Ureter (tissue), 1 donor: Measurements from ENCODE around the gene C1orf52. TPM values are rescaled to one million over a fixed set of nuclear protein-coding genes. Genes with fewer than 3 reads are reported as not detected.
A peak's percentile ranks its signal among the peaks of the same experiment; 100 is the strongest.

Experiments
- DNase-seq: peaks from one replicate; pipeline ENCODE4 v3.0.0-alpha.2; 2020; ENCODE audit warnings: low spot score
- total RNA-seq: library from RNA; stranded (reverse); gene quantifications from one replicate; pipeline ENCODE4 v1.2.4, GENCODE V29; 2023
- donor health status: DM: yes; HTN: yes; CAD: no.

C1orf52 gene
- total RNA-seq, 1 donor from 2014 or later: 30.0 TPM

DNA sequence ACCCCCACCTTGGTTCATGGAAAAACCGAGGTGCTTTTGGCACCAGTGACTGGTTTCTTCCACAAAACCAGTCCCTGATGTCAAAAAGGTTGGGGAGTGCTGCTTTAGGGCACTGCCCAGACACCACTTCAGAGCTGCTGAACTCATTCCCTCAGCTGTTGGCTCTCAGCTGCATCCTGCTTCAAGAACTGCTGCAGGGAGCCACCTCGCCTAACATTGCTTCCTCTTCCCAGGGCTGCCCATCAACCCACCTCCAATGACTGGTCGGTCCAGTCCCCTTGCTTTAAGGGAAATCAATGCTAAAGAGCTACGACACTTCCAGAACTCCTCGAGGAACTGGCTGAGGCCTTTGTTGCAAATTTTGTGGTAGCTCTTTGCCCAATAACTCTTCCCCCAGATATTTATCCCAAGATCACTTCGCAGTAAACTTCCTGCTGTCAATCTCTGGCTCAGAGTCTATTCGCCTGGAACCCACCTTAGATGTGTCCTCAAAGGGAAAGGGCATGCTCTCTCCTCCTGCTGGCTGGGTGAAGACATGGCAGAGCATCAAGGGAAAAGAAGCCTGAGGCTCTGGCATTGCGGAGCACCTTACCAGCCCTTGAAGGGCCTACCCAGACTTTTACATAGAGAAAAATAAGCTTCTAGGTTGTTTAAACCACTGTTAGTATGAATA lies 29.0 kb downstream of the C1orf52 start:
- no peak for DNase-seq

DNA sequence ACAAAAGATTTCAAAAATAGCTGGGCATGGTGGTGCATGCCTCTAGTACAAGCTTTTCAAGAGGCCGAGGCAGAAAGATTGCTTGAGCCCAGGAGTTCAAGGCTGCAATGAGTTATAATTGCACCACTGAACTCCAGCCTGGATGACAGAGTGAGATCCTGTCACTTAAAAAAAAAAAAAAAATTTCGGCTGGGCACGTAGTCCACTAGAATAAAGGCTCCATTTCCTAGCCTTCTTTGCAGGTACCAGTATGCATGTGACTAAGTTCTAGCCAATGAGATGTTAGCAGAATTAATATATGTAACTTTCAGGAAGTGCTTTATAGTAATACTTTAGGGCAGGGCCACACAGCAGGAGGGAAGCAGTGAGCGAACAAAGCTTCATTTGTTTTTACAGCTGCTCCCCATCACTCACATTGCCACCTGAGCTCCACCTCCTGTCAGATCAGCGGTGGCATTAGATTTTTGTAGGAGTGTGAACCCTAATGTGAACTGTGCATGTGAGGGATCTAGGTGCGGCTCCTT lies 29.8 kb downstream of the C1orf52 start:
- no peak for DNase-seq

DNA sequence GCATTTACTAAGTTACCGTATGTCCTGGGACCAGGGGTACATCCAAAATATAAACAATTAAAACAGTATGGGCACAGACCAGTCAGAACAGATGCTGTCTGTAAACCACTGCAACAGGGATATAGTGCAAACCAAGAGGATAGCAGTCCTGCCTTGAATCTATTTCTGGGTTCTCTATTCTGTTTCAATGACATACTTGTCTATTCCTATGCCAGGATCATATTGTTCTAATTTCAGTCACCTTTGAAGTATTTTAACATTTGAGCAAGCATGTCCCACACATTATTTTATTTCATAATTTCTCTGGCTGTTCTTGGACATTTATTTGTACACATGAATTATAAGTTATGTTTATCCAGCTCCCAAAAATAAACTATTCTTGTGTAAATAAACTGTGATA lies 30.5 kb downstream of the C1orf52 start:
- DNase-seq: no peak

DNA sequence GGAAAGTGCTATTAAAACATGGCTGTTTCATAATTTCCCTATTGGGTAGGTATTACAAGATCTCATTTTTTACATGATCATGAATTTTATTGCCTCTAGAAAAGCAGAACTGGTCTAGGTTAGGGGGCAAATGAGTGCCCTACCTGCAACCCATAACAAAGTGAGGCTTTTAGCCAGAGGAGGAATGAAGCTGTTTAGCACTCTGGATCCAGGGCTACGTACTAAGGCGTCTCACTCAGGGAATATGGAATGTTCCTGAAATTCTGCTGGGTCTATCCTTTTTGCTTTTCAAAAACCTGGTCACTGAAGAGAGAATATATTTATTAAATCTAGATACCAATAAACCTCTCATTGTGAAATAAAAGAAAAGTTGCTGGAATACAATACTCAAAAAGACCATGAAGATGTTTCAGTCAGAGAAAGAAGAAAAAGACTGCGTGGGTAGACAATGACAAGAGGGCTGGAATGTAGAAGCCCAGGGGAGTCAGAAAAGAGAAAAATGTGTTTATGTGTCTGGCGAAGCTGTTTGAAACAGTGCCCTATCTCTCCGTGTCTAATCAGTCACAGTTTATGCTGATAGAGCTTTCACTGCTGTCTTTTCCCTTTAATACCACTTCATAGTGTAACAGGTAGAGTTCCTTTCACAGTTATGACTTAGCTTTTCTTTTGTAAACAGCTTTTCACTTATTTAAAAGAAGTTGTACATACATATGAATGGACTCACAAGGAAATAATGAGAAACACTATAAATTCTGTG lies 33.7 kb downstream of the C1orf52 start:
- no peak for DNase-seq

DNA sequence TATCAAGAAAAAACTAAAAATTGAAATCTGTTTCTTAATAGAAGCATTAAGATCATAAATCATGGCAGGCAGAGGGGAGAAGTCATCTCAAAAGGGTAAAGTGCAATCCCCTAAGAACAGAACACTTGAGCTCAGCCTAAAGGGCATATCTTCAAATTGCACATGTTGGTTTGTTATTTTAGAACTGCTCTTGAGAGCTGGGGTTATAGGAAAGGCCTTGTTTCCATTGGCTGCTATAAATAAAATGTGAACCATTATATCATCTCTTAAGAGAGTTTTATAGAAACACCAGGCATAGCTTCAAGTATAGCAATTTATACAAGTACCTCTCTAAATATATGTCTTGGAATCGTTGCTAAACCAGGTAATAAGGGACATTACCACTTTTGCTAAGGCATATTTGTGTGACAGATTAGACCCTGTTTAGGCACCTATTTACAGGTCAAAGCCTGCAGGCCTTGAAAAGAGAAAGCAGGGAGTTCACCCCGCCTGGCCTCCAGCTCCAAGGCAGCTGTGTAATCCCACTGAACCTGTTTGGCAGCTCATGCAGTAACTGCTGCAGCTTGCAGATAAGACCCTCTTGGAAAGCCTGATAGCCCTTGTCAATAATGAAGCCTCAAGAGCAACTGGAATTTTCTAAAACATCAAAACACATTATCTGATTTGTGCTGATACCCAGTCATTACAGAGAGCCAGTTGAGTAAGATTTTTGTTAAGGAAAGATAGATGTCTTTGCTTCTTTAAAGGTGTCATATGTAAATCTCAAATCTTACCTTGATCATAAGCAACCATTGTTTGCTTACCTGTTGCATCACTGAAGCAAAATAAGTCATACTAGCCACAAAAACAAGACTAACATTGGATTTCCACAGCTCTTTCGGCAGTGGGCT lies 34.5 kb downstream of the C1orf52 start:
- DNase-seq: peak; percentile 70

DNA sequence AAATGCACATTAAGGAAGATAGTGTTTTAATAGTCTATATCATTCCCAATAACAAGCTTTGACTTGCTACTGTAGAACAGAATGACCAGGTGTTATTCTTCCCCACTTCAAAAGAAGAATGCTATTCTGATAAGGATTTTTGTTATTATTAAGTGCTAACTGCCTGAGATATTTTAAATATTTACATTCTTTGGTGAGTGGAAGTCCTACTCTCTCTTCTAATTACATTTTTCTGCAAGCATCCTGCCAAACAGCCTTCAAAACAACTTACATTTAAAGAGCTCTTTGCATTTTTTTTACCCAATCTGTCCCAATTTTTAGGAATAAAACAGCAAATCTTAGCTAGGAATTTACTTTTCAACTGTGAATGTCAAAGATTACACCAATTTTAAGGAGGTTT lies 35.2 kb downstream of the C1orf52 start:
- no peak for DNase-seq

DNA sequence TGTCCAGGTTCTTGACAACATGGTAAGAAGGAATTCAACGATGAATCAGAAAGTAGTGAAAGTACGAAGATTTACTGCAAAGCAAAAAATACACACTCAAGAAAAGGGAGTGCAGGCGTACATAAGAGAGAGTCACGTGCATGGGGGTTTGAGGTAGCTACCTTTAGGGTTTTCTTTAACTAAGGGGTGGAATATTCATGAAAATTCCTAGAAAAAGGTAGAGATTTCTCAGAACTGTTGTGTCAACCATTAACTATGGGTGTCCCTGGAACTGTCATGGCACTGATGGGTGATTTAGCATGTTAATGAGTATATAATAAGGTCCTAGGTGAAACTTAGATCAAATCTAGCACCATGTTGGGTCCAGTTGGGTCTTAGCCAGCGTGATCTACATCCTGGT lies 36.1 kb downstream of the C1orf52 start:
- DNase-seq: no peak

DNA sequence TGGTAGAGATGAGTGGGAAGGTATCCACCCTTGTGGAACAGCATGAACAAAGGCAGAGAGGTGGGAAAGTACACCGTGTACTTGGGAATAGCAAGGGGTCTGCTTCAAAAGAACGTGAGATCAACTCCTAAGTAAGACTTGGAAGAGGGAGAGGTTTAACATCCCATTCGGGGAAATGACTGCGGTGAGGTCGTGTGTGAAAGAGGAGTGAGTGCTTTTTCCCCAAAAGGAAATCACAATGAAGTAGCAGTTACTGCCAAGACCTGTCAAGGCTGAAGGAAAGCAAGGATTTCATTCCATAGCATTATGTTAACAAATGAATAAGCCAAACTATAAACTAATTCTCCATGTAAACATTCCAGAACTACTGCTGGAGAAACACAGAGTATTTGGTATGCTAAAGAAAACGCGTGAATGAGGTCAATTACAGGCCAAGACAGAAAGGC lies 38.7 kb downstream of the C1orf52 start:
- DNase-seq: no peak

DNA sequence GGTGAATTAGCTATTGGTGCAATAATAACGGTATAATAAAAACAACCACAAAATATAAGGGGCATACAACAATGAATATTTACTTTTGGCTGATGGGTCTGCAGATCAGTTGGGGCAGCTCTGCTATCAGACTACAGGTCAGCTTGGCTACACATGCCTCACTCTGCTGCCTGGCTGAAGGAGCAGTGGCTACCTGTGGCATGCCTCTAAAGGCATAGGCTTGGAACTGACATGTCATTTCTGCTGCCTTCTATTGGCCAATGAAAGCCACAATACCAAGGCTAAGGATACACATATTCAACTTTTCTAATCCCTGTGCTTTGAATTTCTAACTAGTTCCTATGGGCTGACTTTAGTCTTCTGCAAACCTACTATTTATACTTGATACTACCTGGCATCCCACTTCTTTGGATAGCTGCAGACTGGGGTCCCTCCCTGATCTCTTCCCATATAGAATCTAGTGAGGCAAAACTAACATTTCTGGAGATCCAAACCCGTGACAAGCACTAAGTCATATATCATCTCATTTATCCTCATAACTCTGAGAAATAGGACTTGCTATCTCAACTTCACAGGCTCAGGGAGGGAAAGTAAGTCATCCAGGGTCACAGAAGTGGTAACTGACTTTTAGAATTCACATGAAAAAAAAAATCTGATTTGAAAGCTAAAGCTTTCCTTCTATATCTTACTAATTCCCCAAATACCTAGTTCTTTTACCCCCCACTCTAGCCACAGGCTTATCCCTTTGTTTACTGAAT lies 39.4 kb downstream of the C1orf52 start:
- no peak for DNase-seq

DNA sequence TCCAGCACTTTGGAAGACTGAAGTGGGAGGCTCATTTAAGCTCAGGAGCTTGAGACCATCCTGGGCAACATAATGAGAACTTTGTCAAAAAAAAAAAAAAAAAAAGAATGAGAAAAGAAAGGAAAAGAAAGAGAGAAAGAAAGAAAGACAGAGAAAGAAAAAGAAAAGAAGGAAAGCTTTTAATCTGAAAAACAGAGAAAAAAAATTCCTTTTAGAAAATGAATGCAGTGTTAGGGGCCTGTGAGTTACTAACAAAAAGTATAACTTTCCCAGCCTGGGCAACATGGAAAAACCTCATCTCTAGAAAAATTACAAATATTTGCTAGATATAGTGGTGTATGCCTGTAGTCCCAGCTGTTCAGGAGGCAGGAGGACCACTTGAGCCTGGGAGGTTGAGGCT lies 42.8 kb downstream of the C1orf52 start:
- DNase-seq: no peak

DNA sequence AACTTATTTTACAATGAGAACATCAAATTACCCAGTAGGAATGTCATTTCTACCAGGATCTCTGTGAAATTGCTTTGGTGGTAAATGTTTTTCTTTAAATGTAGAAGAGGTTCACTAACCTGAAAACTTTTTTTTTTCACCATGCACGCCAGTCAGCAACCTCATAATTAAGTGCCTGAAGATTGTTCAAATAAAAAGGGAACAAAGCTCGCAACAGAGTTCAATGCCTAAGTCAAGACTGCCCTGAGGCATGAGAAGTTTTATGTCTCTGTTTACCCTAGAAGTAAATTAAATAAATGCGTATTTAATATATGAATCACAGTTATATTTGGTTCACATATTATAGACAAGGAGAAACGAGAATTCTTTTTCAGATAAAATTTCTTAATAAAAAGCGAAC lies 44.8 kb downstream of the C1orf52 start:
- DNase-seq: no peak

DNA sequence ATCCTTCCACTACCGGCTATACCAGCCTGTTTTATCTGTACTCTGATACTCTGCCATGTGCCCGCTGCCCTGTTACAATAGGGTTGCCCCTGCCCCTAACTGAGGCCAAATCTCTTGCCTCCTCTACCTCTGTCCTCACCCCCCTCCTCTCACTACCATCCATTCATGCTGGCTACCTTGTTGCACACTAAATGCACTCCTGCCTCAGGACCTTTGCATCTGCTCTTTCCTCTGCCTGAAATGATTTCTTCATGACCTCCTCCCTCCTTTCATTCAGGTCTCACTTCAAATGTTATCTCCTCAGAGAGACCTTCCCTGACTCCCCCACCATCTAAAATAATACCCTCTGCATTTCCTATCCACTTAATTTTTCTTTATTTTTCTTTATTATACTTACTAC lies 51.0 kb downstream of the C1orf52 start:
- DNase-seq: no peak

DNA sequence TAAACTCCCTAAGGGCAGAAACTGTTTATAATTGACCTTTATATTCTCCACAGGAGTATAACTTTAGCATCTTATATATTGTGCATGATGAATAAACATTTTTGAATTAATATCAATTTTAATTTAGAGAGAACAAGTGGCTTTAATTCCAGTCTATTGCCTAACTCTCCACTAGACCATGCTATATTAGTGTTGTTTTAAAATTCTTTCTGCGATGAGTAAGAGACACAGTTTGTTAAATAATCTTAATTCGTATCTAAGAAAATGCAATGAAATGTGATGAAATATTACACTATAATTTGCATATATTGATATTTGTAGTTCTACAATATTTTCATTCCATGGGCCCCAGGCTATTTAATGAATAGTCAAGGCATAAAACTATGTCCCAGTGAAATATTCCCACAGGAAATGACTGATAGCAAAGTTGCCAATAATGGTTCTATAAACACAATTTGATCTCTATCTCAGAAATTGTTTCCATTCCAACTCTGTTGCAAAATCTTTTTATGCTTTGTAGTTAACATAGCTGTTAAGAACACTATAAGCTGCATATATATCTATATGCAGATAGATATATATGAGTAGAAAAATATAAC lies 55.8 kb downstream of the C1orf52 start:
- DNase-seq: no peak

DNA sequence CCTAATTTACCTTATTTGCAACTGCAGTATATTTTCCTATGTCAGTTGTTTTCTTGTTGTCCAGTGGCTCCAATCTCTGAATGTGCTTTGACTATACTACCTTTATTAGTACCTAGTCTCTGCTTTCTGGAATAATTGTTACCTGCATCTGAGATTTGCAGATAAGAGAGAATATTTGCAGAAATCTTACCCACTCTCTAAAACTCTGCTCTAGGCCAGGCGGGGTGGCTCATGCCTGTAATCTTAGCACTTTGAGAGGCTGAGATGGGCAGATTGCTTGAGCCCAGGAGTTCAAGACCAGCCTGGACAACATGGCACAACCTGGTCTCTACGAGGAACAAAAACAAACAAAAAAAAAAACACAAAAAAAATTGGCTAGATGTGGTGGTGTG lies 56.6 kb downstream of the C1orf52 start:
- DNase-seq: no peak

DNA sequence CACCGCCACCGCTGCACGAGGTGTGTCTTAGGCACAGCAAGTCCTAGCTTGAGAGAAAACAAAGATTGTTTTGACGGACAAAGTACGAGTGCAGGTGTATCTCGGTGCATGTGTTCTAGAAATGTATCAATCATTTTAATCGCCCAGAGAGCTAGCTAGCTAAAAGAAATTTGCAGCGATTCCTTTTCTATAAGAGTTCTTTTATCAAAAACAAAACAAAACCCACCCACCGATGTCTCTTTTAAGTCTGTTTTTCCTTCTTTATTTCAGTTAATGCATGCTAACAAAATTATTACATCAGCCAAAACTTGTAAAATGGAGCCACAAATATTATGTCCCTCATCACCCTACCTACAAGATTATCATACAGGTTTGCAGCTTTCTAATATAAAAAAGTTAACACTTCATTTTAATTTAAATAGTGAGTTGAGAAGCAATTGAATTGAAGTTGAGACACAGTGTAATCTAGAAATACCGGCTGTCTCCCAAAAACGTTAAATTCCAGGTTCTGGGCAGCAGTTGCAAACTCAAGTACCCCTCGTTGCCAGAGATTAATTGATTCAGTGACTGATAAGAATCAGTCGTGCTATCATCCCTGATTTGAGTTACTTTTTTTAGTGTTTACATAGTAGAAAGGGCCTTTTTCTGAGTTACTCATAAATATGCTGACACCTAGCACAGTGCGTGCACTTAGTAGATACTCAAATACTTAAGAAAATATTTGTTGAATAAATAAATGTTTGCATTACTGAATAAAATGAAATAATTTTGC lies 57.2 kb downstream of the C1orf52 start:
- no peak for DNase-seq

DNA sequence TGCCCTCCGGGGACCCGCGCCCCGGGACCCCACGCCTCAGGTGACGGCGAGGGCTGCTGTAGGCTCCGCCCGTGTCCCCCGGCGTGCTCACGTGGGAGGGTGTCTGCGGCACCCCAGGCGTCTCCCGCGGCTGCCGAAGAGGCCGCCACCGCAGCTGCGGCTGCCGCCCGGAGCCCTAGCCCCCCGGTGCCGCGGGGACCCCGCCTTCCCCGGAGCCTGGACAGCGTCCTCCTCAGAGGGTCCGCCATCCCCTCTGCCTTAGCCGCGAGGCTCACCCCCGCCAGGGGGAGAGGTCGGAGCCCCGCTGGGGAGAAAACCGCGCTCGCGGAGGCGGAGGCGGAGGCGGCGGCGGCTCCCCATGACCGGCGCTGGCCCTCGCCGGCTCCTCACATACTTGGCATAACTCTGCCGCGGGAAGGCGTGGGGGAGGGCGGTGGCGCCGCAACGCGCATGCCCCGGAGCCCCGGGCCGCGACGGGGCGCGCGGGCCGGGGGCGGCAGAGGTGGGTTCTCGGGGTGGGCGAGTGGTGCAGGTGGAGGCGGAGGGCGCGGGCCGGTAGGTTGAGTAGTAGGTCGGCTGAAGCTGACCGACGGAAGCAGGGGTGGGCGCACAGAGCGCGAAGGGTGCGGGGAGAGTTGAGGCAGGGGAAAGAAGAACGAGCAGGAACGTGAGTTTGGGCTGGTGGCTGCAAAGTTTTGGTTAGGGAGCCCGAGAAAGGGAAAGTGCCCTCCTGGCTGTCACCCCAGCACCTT lies 57.9 kb downstream of the C1orf52 start:
- peak; percentile 80 for DNase-seq

DNA sequence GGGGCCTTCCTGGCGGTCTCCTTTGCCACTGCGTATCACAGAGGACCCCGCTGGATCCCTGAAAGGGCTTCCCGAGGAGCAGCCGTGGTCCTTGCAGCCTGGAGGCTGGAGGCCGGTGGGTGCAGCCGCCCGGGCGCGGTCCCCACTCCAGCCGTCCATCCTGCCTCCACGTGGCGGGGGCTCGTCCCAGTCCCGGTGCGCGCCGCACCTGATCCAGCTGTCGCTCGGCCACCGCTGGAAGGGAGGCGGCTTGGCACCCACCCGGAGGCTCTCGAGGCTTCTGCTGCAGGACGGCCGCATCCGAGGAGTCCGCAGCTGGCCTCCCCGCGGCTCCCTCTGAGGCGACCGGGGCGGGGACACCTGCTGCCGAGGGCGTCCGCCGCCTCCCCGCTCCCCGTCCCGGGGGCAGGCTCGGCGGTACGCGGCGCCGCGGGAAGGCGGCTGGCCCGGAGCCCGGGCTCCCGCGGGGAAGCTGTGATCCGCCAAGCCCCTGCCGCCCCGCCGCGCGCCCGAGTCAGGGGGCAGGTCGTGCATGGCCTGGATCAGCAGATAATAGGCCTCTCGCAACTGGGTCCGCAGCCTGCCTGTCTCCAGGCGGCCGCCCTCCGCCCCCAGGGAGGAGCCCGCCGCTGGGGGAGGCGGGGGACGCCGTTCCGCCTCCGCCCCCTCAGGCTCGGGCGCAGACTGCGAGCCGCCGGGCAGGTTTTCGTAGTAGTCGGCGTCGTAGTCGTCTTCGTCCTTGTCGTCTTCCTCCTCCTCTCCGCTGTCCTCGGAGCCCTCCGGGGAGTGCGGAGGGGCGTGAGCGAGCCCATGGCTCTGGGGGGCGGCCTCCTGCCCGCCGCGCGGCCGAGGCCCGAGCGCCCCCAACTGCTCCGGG lies 58.8 kb downstream of the C1orf52 start, which contains the start of gene SYDE2:
Gene SYDE2 (minus strand): TSS at position 554 of the 877 bp plus-strand sequence. CDS start 20 bp downstream, at position 534.
- peak; percentile 80 for DNase-seq
